Body of pancreas (tissue), 4 donors: Measurements from ENCODE around the gene KIF3C.

ENCODE experiments used
- CTCF ChIP-seq, 7 experiments: fragments of 450-650 bp in 4 of 7; fragments of 200-600 bp in 3 of 7; sonication (generic) in 3 of 7; IDR thresholded peaks; one replicate each; pipeline ENCODE4 v1.5.1; 2016 to 2019; ENCODE audit warnings: antibody characterized with exemption in 7 of 7
- POLR2A ChIP-seq, 3 donors: fragments of 450-650 bp; IDR thresholded peaks; one replicate each; pipeline ENCODE4 v1.6.1; 2016; ENCODE audit warnings: antibody characterized with exemption in 3 of 3, mild to moderate bottlenecking in 2 of 3

DNA sequence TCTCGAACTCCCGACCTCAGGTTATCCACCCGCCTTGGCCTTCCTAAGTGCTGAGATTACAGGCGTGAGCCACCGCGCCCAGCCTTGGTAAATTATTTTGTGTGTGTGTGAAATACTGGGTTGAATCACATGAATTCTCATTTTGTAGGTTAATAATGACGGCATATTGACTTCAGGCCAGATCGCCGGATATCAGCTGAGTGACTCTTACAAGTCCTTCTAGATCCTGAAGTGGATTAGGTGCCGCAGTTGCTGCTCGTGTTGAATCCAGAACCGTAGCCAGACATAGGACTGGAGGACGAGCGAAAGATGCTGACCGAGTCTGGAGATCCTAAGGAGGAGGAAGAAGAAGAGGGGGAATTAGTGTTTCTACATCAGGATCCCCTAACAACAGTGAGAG, 12.2 kb upstream of the KIF3C start:
- TF ChIP-seq CTCF (IDR thresholded peaks at IDR 0.05), result no peak
- no peak for TF ChIP-seq POLR2A (IDR thresholded peaks at IDR 0.05)
